ENCODE data around the gene SLC22A7.

SLC22A7 gene

GRCh38 chr6:43277643-43278523 lies 20.2 kb upstream of the SLC22A7 start:
- Histone ChIP-seq H3K4me3 (ENCODE audit: insufficient read depth, low read length, poor library complexity, severe bottlenecking) (no peak overlapping the region), H3K4me2 (ENCODE audit: low read depth, low read length, poor library complexity, severe bottlenecking) (no peak overlapping the region), H3K9me2 (replicated peaks; ENCODE audit: insufficient read depth, low read length) (no peaks in the 10 kb centered on the region), H3K36me3 (ENCODE audit: low read length) (no peaks in the 10 kb centered on the region), H3K9ac (ENCODE audit: low read length) (no peak overlapping the region), H3F3A (ENCODE audit: insufficient read depth) (no peaks in the 10 kb centered on the region), H3K9me3 (ENCODE audit: insufficient read depth, low read length) (no peaks in the 10 kb centered on the region), H3K27me3 (ENCODE audit: low read length) (no peaks in the 10 kb centered on the region), H3K79me2 (ENCODE audit: insufficient read depth, low read length) (no peaks in the 10 kb centered on the region), H4K20me1 (ENCODE audit: low read depth, low read length) (no peaks in the 10 kb centered on the region), H2AFZ (ENCODE audit: low read depth, low read length, severe bottlenecking) (no peak overlapping the region), H3K27ac (ENCODE audit: low read depth, low read length) (no peak overlapping the region)
- TF ChIP-seq EZH2phosphoT487 (conservative IDR thresholded peaks at IDR 0.05; ENCODE audit: low read length) (no peak), CTCF (IDR thresholded peaks at IDR 0.05; ENCODE audit: insufficient read depth, low read length, poor library complexity, severe bottlenecking) (no peak)

- no peak overlapping the region for H3K4me2 ChIP-seq (ENCODE audit: low read depth, low read length, poor library complexity, severe bottlenecking)
Observed at GRCh38 chr6:43278524-43279078, 19.5 kb upstream of the SLC22A7 start.

GRCh38 chr6:43280234-43280633 lies 17.8 kb upstream of the SLC22A7 start:
- H3K36me3 ChIP-seq (ENCODE audit: low read length) = no peaks in the 10 kb centered on the region
- H3K9me2 ChIP-seq (replicated peaks; ENCODE audit: insufficient read depth, low read length) = no peaks in the 10 kb centered on the region
- no peaks in the 10 kb centered on the region for H3K27me3 ChIP-seq (ENCODE audit: low read length)
- H3K27ac ChIP-seq (ENCODE audit: low read depth, low read length) = no peak overlapping the region
- no peaks in the 10 kb centered on the region for H3K9me3 ChIP-seq (ENCODE audit: insufficient read depth, low read length)
- no peak overlapping the region for H3K4me2 ChIP-seq (ENCODE audit: low read depth, low read length, poor library complexity, severe bottlenecking)
- no peak overlapping the region for H3K4me3 ChIP-seq (ENCODE audit: insufficient read depth, low read length, poor library complexity, severe bottlenecking)
- no peaks in the 10 kb centered on the region for H4K20me1 ChIP-seq (ENCODE audit: low read depth, low read length)
- no peaks in the 10 kb centered on the region for H3K79me2 ChIP-seq (ENCODE audit: insufficient read depth, low read length)
- no peaks in the 10 kb centered on the region for H3F3A ChIP-seq (ENCODE audit: insufficient read depth)
- H3K9ac ChIP-seq (ENCODE audit: low read length) = no peak overlapping the region
- TF ChIP-seq CTCF (IDR thresholded peaks at IDR 0.05; ENCODE audit: insufficient read depth, low read length, poor library complexity, severe bottlenecking) = no peak
- no peak for TF ChIP-seq EZH2phosphoT487 (conservative IDR thresholded peaks at IDR 0.05; ENCODE audit: low read length)
- H2AFZ ChIP-seq (ENCODE audit: low read depth, low read length, severe bottlenecking) = no peak overlapping the region

More at GRCh38 chr6:43278524-43279078, 19.5 kb upstream of the SLC22A7 start:
- H3K9ac ChIP-seq (ENCODE audit: low read length) = no peak overlapping the region
- H2AFZ ChIP-seq (ENCODE audit: low read depth, low read length, severe bottlenecking) = no peak overlapping the region
- no peaks in the 10 kb centered on the region for H3K27me3 ChIP-seq (ENCODE audit: low read length)
- TF ChIP-seq EZH2phosphoT487 (conservative IDR thresholded peaks at IDR 0.05; ENCODE audit: low read length) = no peak
- no peak overlapping the region for H3K27ac ChIP-seq (ENCODE audit: low read depth, low read length)
- H3K9me2 ChIP-seq (replicated peaks; ENCODE audit: insufficient read depth, low read length) = no peaks in the 10 kb centered on the region
- no peaks in the 10 kb centered on the region for H3F3A ChIP-seq (ENCODE audit: insufficient read depth)
- H3K36me3 ChIP-seq (ENCODE audit: low read length) = no peaks in the 10 kb centered on the region
- H3K4me3 ChIP-seq (ENCODE audit: insufficient read depth, low read length, poor library complexity, severe bottlenecking) = no peak overlapping the region
- H3K79me2 ChIP-seq (ENCODE audit: insufficient read depth, low read length) = no peaks in the 10 kb centered on the region
- H3K9me3 ChIP-seq (ENCODE audit: insufficient read depth, low read length) = no peaks in the 10 kb centered on the region
- H4K20me1 ChIP-seq (ENCODE audit: low read depth, low read length) = no peaks in the 10 kb centered on the region

- Histone ChIP-seq H3K79me2 (ENCODE audit: insufficient read depth, low read length) (no peaks in the 10 kb centered on the region), H3K4me3 (ENCODE audit: insufficient read depth, low read length, poor library complexity, severe bottlenecking) (no peak overlapping the region), H4K20me1 (ENCODE audit: low read depth, low read length) (no peaks in the 10 kb centered on the region), H3K36me3 (ENCODE audit: low read length) (no peaks in the 10 kb centered on the region), H3K9me2 (replicated peaks; ENCODE audit: insufficient read depth, low read length) (no peaks in the 10 kb centered on the region), H3K27ac (ENCODE audit: low read depth, low read length) (no peak overlapping the region), H3K9ac (ENCODE audit: low read length) (no peak overlapping the region), H3K9me3 (ENCODE audit: insufficient read depth, low read length) (no peaks in the 10 kb centered on the region), H2AFZ (ENCODE audit: low read depth, low read length, severe bottlenecking) (no peak overlapping the region), H3K4me2 (ENCODE audit: low read depth, low read length, poor library complexity, severe bottlenecking) (no peak overlapping the region), H3F3A (ENCODE audit: insufficient read depth) (no peaks in the 10 kb centered on the region), H3K27me3 (ENCODE audit: low read length) (no peaks in the 10 kb centered on the region)
- TF ChIP-seq EZH2phosphoT487 (conservative IDR thresholded peaks at IDR 0.05; ENCODE audit: low read length) = no peak
- TF ChIP-seq CTCF (IDR thresholded peaks at IDR 0.05; ENCODE audit: insufficient read depth, low read length, poor library complexity, severe bottlenecking) = no peak
Observed at GRCh38 chr6:43282060-43282459, 16.0 kb upstream of the SLC22A7 start.
